Fibroblast of lung (primary cell): ENCODE results near the gene BTRC. TPM values are rescaled to one million over a fixed set of nuclear protein-coding genes. Genes with fewer than 3 reads are reported as not detected.

Experiments used
- DNase-seq, 2 donors: peaks; one replicate each; pipeline versions ENCODE4 v3.0.0 to v3.0.0-alpha.2; 2010; ENCODE audit warnings: low read depth in 2 of 2
- H2AFZ ChIP-seq: 2 replicates; pipeline ENCODE4 v1.5.1; 2012; ENCODE audit warnings: low read length, control low read depth, inconsistent platforms
- H3K27ac ChIP-seq: 2 replicates; pipeline ENCODE4 v1.5.1; 2011; ENCODE audit warnings: low read length, control low read depth; ENCODE audit not compliant: insufficient read depth
- H3K27me3 ChIP-seq: 2 replicates; pipeline ENCODE4 v1.5.1; 2011; ENCODE audit warnings: mild to moderate bottlenecking, low read length; ENCODE audit not compliant: control insufficient read depth, insufficient read depth
- H3K36me3 ChIP-seq: 2 replicates; pipeline ENCODE4 v1.5.1; 2011; ENCODE audit warnings: low read length; ENCODE audit not compliant: control insufficient read depth, insufficient read depth
- H3K4me1 ChIP-seq: 2 replicates; pipeline ENCODE4 v1.5.1; 2011; ENCODE audit warnings: low read length; ENCODE audit not compliant: control insufficient read depth, insufficient read depth; ENCODE audit errors: extremely low read depth
- H3K4me2 ChIP-seq: 2 replicates; pipeline ENCODE4 v1.5.1; 2011; ENCODE audit warnings: low read length, control low read depth; ENCODE audit not compliant: insufficient read depth; ENCODE audit errors: extremely low read depth
- H3K4me3 ChIP-seq, 4 experiments: fragments of 200-600 bp in 1 of 4; sonication (generic) in 1 of 4; replicated peaks in 1 of 4; 2 replicates each; pipeline ENCODE4 v1.5.1; 2011 to 2016; ENCODE audit warnings: low read length in 4 of 4, low read depth in 3 of 4, mild to moderate bottlenecking in 3 of 4, control low read depth in 2 of 4, inconsistent platforms in 1 of 4, mixed read lengths in 1 of 4; ENCODE audit not compliant: insufficient read depth in 1 of 4; ENCODE audit errors: control extremely low read depth in 1 of 4
- H3K79me2 ChIP-seq: 2 replicates; pipeline ENCODE4 v1.5.1; 2012; ENCODE audit warnings: mild to moderate bottlenecking, low read length, inconsistent platforms; ENCODE audit not compliant: control insufficient read depth, insufficient read depth
- H3K9ac ChIP-seq: 2 replicates; pipeline ENCODE4 v1.5.1; 2011; ENCODE audit warnings: mild to moderate bottlenecking, low read length, control low read depth; ENCODE audit not compliant: insufficient read depth
- H3K9me3 ChIP-seq: 2 replicates; pipeline ENCODE4 v1.5.1; 2012; ENCODE audit warnings: low read depth, low read length; ENCODE audit not compliant: control insufficient read depth, insufficient read depth
- H4K20me1 ChIP-seq: 2 replicates; pipeline ENCODE4 v1.5.1; 2011; ENCODE audit warnings: low read length; ENCODE audit not compliant: control insufficient read depth, insufficient read depth; ENCODE audit errors: extremely low read depth
- EZH2 ChIP-seq: IDR thresholded peaks from 2 replicates; pipeline ENCODE4 v1.5.1; 2012; ENCODE audit warnings: low read length, control low read depth, mild to moderate bottlenecking; ENCODE audit errors: missing control alignments
- polyA plus RNA-seq, 2 donors: library from polyadenylated mRNA; depleted of rRNA in 1 of 2; stranded (reverse) in 1 of 2; unstranded in 1 of 2; fragments of >200 nt; gene quantifications; 2 replicates each; pipeline ENCODE4 v1.2.1, GENCODE V29; 2011 to 2012; ENCODE audit warnings: missing spikeins in 1 of 2
- total RNA-seq: library from RNA; depleted of rRNA; stranded (reverse); fragments of >200 nt; gene quantifications from 2 replicates; pipeline ENCODE4 v1.2.1, GENCODE V29; 2014
- TF ChIP-seq, protein P1 (sequence below), 2 donors: IDR thresholded peaks in 1 of 2; conservative IDR thresholded peaks in 1 of 2; 1 replicate in 1 of 2; 2 replicates in 1 of 2; pipeline ENCODE4 v1.5.1; 2011 to 2012; ENCODE audit warnings: low read length in 2 of 2, control low read depth in 1 of 2, inconsistent platforms in 1 of 2, low read depth in 1 of 2, mild to moderate bottlenecking in 1 of 2

BTRC gene
- total and polyA plus RNA-seq, 2 donors (not counting 1 experiment from before 2014, with no cell fraction given): 9.2 to 10.9 TPM

DNA sequence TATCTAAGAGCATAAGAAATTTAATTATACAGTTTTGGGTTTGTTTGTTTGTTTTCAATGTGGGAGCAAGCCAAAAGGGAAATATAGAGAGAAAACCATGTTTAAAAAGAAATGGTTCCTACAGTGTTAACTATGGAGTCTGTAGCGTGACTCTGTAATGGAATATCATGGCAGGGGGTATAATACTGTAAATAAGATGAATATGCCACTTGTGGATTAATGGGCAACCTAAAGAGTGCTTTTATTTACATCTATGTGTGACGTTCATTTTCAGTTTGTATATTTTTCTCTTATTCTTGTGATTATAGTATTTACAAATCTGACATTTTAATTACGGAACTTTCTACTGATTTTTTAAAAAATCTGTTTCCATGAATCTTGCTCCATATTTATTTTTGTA, 138.2 kb downstream of the BTRC start:
- Histone ChIP-seq H3K4me1 (no peaks in the 10 kb centered on the region), H3K4me2 (no peak overlapping the region), H3K36me3 (no peaks in the 10 kb centered on the region), H3K27me3 (no peaks in the 10 kb centered on the region), H3K9me3 (no peaks in the 10 kb centered on the region), H3K79me2 (no peaks in the 10 kb centered on the region), H2AFZ (no peak overlapping the region), H4K20me1 (no peaks in the 10 kb centered on the region), H3K27ac (no peak overlapping the region), H3K4me3 (no peak overlapping the region), H3K9ac (no peak overlapping the region)
- TF ChIP-seq, protein P1, sequence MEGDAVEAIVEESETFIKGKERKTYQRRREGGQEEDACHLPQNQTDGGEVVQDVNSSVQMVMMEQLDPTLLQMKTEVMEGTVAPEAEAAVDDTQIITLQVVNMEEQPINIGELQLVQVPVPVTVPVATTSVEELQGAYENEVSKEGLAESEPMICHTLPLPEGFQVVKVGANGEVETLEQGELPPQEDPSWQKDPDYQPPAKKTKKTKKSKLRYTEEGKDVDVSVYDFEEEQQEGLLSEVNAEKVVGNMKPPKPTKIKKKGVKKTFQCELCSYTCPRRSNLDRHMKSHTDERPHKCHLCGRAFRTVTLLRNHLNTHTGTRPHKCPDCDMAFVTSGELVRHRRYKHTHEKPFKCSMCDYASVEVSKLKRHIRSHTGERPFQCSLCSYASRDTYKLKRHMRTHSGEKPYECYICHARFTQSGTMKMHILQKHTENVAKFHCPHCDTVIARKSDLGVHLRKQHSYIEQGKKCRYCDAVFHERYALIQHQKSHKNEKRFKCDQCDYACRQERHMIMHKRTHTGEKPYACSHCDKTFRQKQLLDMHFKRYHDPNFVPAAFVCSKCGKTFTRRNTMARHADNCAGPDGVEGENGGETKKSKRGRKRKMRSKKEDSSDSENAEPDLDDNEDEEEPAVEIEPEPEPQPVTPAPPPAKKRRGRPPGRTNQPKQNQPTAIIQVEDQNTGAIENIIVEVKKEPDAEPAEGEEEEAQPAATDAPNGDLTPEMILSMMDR (conservative IDR thresholded peaks at IDR 0.05 in 1 of 2, IDR thresholded peaks at IDR 0.05 in 1 of 2; ENCODE audit: low read depth in 1 of 2, low read length in 2 of 2): no peak
- TF ChIP-seq EZH2: no peak
- no peak for DNase-seq

DNA sequence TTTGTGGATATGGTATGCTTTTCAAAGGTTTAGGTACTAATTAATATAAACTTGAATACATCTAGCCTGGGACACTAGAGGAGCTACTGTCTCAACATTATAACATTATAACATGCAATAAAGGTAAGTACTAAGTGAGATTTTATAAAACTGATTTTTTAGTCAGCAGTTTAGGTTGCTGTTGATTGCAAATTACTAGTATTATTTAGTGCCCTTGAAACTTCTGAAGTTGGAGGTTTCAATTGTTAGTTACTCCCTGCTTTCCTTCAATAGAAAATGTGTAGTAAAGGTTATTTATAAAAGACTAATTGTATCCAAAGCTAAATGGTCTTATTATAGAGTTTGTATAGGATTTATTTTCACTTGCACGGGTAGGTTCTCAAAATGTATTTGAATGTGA, 138.8 kb downstream of the BTRC start:
- Histone ChIP-seq H3K9ac (no peak overlapping the region), H3K79me2 (no peaks in the 10 kb centered on the region), H3K4me3 (no peak overlapping the region), H3K27me3 (no peaks in the 10 kb centered on the region), H3K36me3 (no peaks in the 10 kb centered on the region), H3K9me3 (no peaks in the 10 kb centered on the region), H3K4me1 (no peaks in the 10 kb centered on the region), H4K20me1 (no peaks in the 10 kb centered on the region), H3K27ac (no peak overlapping the region), H2AFZ (no peak overlapping the region), H3K4me2 (no peak overlapping the region)
- TF ChIP-seq EZH2: no peak
- TF ChIP-seq, protein P1 (conservative IDR thresholded peaks at IDR 0.05 in 1 of 2, IDR thresholded peaks at IDR 0.05 in 1 of 2; ENCODE audit: low read depth in 1 of 2, low read length in 2 of 2): no peak
- no peak for DNase-seq

DNA sequence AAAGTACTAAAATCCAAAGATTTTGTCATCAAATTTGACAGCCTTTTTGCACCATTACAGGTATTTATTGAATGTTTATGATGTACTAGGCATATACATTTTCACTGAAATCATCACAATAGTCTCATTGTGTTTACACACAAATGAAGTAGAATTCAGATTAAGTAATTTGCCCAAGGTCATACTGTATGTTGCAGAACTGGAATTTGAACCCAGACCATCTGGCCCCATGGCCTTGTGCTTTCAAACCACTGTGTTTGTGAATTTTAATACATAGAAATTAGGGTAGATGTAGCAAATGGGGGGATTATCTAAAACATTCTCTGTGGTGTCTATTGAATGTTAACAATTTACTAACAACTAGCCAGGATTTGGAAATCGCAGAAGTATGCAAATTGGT, 139.3 kb downstream of the BTRC start:
- Histone ChIP-seq H3K9me3 (no peaks in the 10 kb centered on the region), H4K20me1 (no peaks in the 10 kb centered on the region), H3K4me2 (no peak overlapping the region)

More for the DNA sequence above, 139.3 kb downstream of the BTRC start:
- Histone ChIP-seq H2AFZ (no peak overlapping the region), H3K79me2 (no peaks in the 10 kb centered on the region), H3K4me1 (no peaks in the 10 kb centered on the region), H3K27me3 (no peaks in the 10 kb centered on the region), H3K4me3 (no peak overlapping the region), H3K36me3 (no peaks in the 10 kb centered on the region), H3K27ac (no peak overlapping the region), H3K9ac (no peak overlapping the region)
- TF ChIP-seq, protein P1 (conservative IDR thresholded peaks at IDR 0.05 in 1 of 2, IDR thresholded peaks at IDR 0.05 in 1 of 2; ENCODE audit: low read depth in 1 of 2, low read length in 2 of 2): no peak
- no peak for TF ChIP-seq EZH2
- DNase-seq: no peak
